Liver (tissue), 9 donors: Measurements from ENCODE around the gene MEGF11. TPM values are rescaled to one million over a fixed set of nuclear protein-coding genes. Genes with fewer than 3 reads are reported as not detected.

Source experiments
- DNase-seq: peaks from one replicate; pipeline ENCODE4 v3.0.0-alpha.2; 2017; ENCODE audit warnings: low spot score
- H3K27ac ChIP-seq, 2 donors: one replicate each; pipeline ENCODE4 v1.7.0; 2013; ENCODE audit warnings: inconsistent platforms in 2 of 2, low read length in 2 of 2, control low read depth in 1 of 2, low read depth in 1 of 2, mild to moderate bottlenecking in 1 of 2
- H3K27me3 ChIP-seq, 4 donors: one replicate each; pipeline versions ENCODE4 v1.6.1 to v1.7.0; 2013; ENCODE audit warnings: low read length in 3 of 4, inconsistent platforms in 1 of 4, mild to moderate bottlenecking in 1 of 4, moderate library complexity in 1 of 4; ENCODE audit not compliant: control insufficient read depth in 4 of 4, insufficient read depth in 4 of 4
- H3K36me3 ChIP-seq, 4 donors: one replicate each; pipeline versions ENCODE4 v1.6.1 to v1.7.0; 2013; ENCODE audit warnings: low read length in 3 of 4, mild to moderate bottlenecking in 3 of 4, low read depth in 1 of 4, moderate library complexity in 1 of 4; ENCODE audit not compliant: control insufficient read depth in 4 of 4, insufficient read depth in 3 of 4
- H3K4me1 ChIP-seq, 4 donors: one replicate each; pipeline versions ENCODE4 v1.6.1 to v1.7.0; 2013; ENCODE audit warnings: low read length in 3 of 4, mild to moderate bottlenecking in 3 of 4, moderate library complexity in 1 of 4; ENCODE audit not compliant: control insufficient read depth in 4 of 4, insufficient read depth in 4 of 4
- H3K4me3 ChIP-seq, 3 donors: one replicate each; pipeline versions ENCODE4 v1.6.1 to v1.7.0; 2013; ENCODE audit warnings: low read length in 3 of 3, control low read depth in 1 of 3, low read depth in 1 of 3, mild to moderate bottlenecking in 1 of 3
- H3K9ac ChIP-seq, 2 donors: one replicate each; pipeline ENCODE4 v1.7.0; 2013; ENCODE audit warnings: low read length in 2 of 2, mild to moderate bottlenecking in 2 of 2, moderate library complexity in 2 of 2, control low read depth in 1 of 2, low read depth in 1 of 2
- H3K9me3 ChIP-seq, 4 donors: one replicate each; pipeline versions ENCODE4 v1.6.1 to v1.7.0; 2013; ENCODE audit warnings: low read length in 3 of 4; ENCODE audit not compliant: control insufficient read depth in 4 of 4
- ATF3 ChIP-seq: IDR thresholded peaks from 2 replicates; pipeline ENCODE4 v1.6.1; 2016; ENCODE audit warnings: antibody characterized with exemption
- FOXA1 ChIP-seq: IDR thresholded peaks from 2 replicates; pipeline ENCODE4 v1.6.1; 2016; ENCODE audit warnings: antibody characterized with exemption
- FOXA2 ChIP-seq: IDR thresholded peaks from 2 replicates; pipeline ENCODE4 v1.6.1; 2016; ENCODE audit warnings: antibody characterized with exemption
- GABPA ChIP-seq, 2 donors: IDR thresholded peaks in 1 of 2; conservative IDR thresholded peaks in 1 of 2; 2 replicates each; pipeline ENCODE4 v1.6.1; 2016; ENCODE audit warnings: antibody characterized with exemption in 2 of 2, mild to moderate bottlenecking in 1 of 2, moderate library complexity in 1 of 2
- JUND ChIP-seq, 2 donors: IDR thresholded peaks; 2 replicates each; pipeline ENCODE4 v1.6.1; 2016; ENCODE audit warnings: antibody characterized with exemption in 2 of 2
- MAX ChIP-seq: IDR thresholded peaks from 2 replicates; pipeline ENCODE4 v1.6.1; 2016; ENCODE audit warnings: antibody characterized with exemption
- RAD21 ChIP-seq, 2 donors: IDR thresholded peaks; 2 replicates each; pipeline ENCODE4 v1.6.1; 2016; ENCODE audit warnings: antibody characterized with exemption in 2 of 2, mild to moderate bottlenecking in 2 of 2
- SP1 ChIP-seq: IDR thresholded peaks from 2 replicates; pipeline ENCODE4 v1.6.1; 2018; ENCODE audit warnings: antibody characterized with exemption, mild to moderate bottlenecking
- TAF1 ChIP-seq: conservative IDR thresholded peaks from 2 replicates; pipeline ENCODE4 v1.6.1; 2016; ENCODE audit warnings: antibody characterized with exemption, mild to moderate bottlenecking
- YY1 ChIP-seq: IDR thresholded peaks from 2 replicates; pipeline ENCODE4 v1.6.1; 2016; ENCODE audit warnings: antibody characterized with exemption, mild to moderate bottlenecking
- ZBTB33 ChIP-seq: IDR thresholded peaks from 2 replicates; pipeline ENCODE4 v1.6.1; 2016; ENCODE audit warnings: antibody characterized with exemption
- WGBS: extraction: QIAGEN DNeasy Blood & Tissue Kit; methylation state at CpG from one replicate; pipeline ENCODE4 v1.1.7; 2013; 5-methylcytosine and 5-hydroxymethylcytosine counted together
- polyA plus RNA-seq, 2 donors: library from polyadenylated mRNA; stranded (reverse) in 1 of 2; unstranded in 1 of 2; fragments of 200-250 nt in 1 of 2; fragments of >200 nt in 1 of 2; fragmentation: Nextera tagmentation in 1 of 2; extraction: Ambion mirVana in 1 of 2; gene quantifications; one replicate each; pipeline versions ENCODE4 v1.2.1 to v1.2.3, GENCODE V29; 2013 to 2015
- total RNA-seq, 2 donors: library from RNA; depleted of rRNA; stranded (reverse); fragments of >200 nt; gene quantifications; one replicate each; pipeline ENCODE4 v1.2.3, GENCODE V29; 2014
- TF ChIP-seq, protein P1 (sequence below): IDR thresholded peaks from 2 replicates; pipeline ENCODE4 v1.6.1; 2016; ENCODE audit warnings: antibody characterized with exemption, mild to moderate bottlenecking
- TF ChIP-seq, protein P2 (sequence below): fragments of 150-350 bp; IDR thresholded peaks from 2 replicates; pipeline ENCODE4 v1.5.1; 2017; ENCODE audit warnings: improper control_type of control experiment, low read depth, low read length; ENCODE audit not compliant: missing input control
- donor health status: healthy.
- donor health status: healthy.
- donor health status: healthy.
- donor health status: healthy.
- donor health status: healthy.

The MEGF11 gene
- total and polyA plus RNA-seq, 4 donors = under 0.01 to 0.51 (median 0.03) TPM; not detected in 1

DNA sequence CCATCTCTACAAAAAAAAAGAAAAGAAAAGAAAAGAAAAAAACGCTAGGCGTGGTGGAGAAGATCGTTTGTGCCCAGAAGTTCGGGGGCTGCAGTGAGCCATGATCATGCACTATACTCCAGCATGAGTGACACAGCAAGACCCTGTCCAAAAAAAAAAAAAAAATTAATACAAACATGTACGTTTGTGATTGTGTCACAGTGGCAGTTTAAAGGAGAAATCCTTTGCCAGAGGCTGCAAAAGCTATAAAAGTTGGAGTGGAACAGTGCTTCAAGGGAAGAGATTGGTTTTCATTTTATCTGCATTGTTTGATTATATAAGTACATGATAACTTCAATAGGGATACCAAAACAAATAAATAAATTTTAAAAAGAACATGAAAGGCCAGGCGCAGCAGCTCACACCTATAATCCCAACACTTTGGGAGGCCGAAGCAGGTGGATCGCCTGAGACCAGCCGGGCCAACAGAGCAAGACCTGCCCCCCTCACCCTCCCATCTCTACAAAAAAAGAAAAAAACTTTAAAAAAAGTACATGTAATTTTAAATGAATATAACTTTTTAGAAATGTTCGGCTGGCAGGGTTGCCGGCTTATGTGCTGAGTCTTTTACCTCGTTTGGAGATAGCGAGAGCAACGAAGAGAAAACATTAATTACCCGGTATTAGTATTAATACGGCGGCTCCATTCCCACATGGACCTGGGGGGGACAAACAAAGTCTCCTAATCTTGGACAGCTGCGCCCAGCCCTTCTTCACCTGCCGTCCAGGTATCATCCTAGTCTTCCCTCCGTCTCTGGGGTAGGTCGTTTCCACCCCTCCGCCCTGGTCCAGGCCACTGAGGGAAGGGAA lies 39.2 kb upstream of the MEGF11 start:
- WGBS = 19% methylated on average over 22 of the region's 22 CpGs
- H3K27ac ChIP-seq = peak overlapping the region; percentile 72 to 75
- no peaks in the 10 kb centered on the region for H3K9me3 ChIP-seq
- no peaks in the 10 kb centered on the region for H3K27me3 ChIP-seq
- H3K4me1 ChIP-seq = peaks cover 0 to 18% (median 16%) of the 10 kb centered on the region in 4 donors
- no peak for DNase-seq
- peaks cover 0 to 2% (median 0%) of the 10 kb centered on the region in 4 donors for H3K36me3 ChIP-seq
- H3K4me3 ChIP-seq = peak overlapping the region; percentile 57 to 96 (median 82)
- peak overlapping the region; percentile 38 to 92 for H3K9ac ChIP-seq
- TF ChIP-seq ATF3 (no peak), RAD21 (IDR thresholded peaks at IDR 0.05) (no peak), JUND (IDR thresholded peaks at IDR 0.05) (no peak), YY1 (peak; percentile 26), SP1 (no peak), MAX (no peak), FOXA2 (no peak), TAF1 (peak; percentile 35)
- TF ChIP-seq, protein P1, sequence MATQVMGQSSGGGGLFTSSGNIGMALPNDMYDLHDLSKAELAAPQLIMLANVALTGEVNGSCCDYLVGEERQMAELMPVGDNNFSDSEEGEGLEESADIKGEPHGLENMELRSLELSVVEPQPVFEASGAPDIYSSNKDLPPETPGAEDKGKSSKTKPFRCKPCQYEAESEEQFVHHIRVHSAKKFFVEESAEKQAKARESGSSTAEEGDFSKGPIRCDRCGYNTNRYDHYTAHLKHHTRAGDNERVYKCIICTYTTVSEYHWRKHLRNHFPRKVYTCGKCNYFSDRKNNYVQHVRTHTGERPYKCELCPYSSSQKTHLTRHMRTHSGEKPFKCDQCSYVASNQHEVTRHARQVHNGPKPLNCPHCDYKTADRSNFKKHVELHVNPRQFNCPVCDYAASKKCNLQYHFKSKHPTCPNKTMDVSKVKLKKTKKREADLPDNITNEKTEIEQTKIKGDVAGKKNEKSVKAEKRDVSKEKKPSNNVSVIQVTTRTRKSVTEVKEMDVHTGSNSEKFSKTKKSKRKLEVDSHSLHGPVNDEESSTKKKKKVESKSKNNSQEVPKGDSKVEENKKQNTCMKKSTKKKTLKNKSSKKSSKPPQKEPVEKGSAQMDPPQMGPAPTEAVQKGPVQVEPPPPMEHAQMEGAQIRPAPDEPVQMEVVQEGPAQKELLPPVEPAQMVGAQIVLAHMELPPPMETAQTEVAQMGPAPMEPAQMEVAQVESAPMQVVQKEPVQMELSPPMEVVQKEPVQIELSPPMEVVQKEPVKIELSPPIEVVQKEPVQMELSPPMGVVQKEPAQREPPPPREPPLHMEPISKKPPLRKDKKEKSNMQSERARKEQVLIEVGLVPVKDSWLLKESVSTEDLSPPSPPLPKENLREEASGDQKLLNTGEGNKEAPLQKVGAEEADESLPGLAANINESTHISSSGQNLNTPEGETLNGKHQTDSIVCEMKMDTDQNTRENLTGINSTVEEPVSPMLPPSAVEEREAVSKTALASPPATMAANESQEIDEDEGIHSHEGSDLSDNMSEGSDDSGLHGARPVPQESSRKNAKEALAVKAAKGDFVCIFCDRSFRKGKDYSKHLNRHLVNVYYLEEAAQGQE = no peak

DNA sequence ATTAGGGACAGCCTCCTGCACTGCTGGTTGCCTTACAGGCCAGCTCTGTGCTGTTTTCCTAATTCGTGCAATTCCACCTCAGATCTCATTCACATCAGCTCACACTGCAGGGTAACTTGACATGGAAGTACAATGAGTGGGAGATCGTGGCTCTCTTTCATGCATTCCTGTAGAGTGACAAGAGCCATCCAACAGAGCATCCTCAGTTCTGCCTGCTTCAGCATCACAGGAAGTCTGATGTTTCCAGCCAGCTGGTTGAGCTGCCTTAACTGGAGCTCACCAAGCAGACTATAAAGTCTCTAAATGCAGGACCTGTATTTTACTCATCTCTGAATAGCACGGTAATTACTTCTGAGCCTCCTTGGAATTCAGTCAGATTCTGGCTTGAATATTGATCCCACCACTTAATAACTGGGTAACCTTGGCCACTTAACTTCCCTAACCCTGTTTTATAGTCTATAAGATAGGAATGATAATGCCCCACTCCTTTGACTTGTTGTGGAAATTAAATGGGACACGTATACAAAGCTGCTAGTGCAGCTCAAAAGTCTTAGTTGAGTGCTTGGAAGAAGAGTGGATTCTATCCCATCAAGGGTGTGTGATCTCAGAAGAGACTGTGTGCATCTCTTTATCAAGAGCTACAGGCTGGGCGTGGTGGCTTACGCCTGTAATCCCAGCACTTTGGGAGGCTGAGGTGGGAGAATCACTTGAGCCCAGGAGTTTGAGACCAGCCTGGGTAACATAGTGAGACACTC lies 38.4 kb upstream of the MEGF11 start:
- DNase-seq = peak; percentile 39
- H3K9ac ChIP-seq = no peak overlapping the region
- peaks cover 0 to 19% (median 17%) of the 10 kb centered on the region in 4 donors for H3K4me1 ChIP-seq
- no peak overlapping the region for H3K4me3 ChIP-seq
- TF ChIP-seq, protein P2, sequence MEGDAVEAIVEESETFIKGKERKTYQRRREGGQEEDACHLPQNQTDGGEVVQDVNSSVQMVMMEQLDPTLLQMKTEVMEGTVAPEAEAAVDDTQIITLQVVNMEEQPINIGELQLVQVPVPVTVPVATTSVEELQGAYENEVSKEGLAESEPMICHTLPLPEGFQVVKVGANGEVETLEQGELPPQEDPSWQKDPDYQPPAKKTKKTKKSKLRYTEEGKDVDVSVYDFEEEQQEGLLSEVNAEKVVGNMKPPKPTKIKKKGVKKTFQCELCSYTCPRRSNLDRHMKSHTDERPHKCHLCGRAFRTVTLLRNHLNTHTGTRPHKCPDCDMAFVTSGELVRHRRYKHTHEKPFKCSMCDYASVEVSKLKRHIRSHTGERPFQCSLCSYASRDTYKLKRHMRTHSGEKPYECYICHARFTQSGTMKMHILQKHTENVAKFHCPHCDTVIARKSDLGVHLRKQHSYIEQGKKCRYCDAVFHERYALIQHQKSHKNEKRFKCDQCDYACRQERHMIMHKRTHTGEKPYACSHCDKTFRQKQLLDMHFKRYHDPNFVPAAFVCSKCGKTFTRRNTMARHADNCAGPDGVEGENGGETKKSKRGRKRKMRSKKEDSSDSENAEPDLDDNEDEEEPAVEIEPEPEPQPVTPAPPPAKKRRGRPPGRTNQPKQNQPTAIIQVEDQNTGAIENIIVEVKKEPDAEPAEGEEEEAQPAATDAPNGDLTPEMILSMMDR = no peak
- TF ChIP-seq FOXA2 (no peak), JUND (IDR thresholded peaks at IDR 0.05) (no peak), TAF1 (no peak), FOXA1 (no peak), YY1 (no peak), ZBTB33 (no peak), GABPA (IDR thresholded peaks at IDR 0.05 in 1 of 2, conservative IDR thresholded peaks at IDR 0.05 in 1 of 2) (no peak)
- TF ChIP-seq, protein P1 = no peak
- H3K36me3 ChIP-seq = no peaks in the 10 kb centered on the region
- no peak overlapping the region for H3K27ac ChIP-seq
- no peaks in the 10 kb centered on the region for H3K9me3 ChIP-seq
- H3K27me3 ChIP-seq = no peaks in the 10 kb centered on the region
- 91% methylated on average over 6 of the region's 6 CpGs for WGBS
